HG03103 (cell line): Measurements from ENCODE around the gene GEMIN4.
"Not testable (repeated sequence)": the region's sequence is repeated elsewhere in the genome, so short reads cannot be mapped to it uniquely, and the experiment has no call there.

ENCODE experiments used
- ATAC-seq: cut with Tn5 transposase; IDR thresholded peaks from one replicate; pipeline ENCODE4 v1.9.1; 2021; ENCODE audit warnings: low read depth; ENCODE audit not compliant: unreplicated experiment

The GEMIN4 gene

GRCh38 chr17:705011-705410 is 47.1 kb downstream of the GEMIN4 start:
- ATAC-seq: no peak

GRCh38 chr17:704111-704864 is 47.8 kb downstream of the GEMIN4 start:
- no peak for ATAC-seq

GRCh38 chr17:703081-703875 is 48.8 kb downstream of the GEMIN4 start:
- ATAC-seq: no peak

GRCh38 chr17:700504-701094 is 51.5 kb downstream of the GEMIN4 start:
- ATAC-seq: no peak

- no peak for ATAC-seq
Observed at GRCh38 chr17:699345-699744, 52.7 kb downstream of the GEMIN4 start.

GRCh38 chr17:698096-698495 is 54.0 kb downstream of the GEMIN4 start:
- ATAC-seq: not testable (repeated sequence)

GRCh38 chr17:697682-698081 is 54.4 kb downstream of the GEMIN4 start:
- ATAC-seq: no peak

GRCh38 chr17:696369-696768 is 55.7 kb downstream of the GEMIN4 start:
- no peak for ATAC-seq
